A673 (cell line): ENCODE results near the gene KCNQ1.

ENCODE experiments used
- CTCF ChIP-seq: fragments of 300-800, 200-600 bp; sonication (generic); conservative IDR thresholded peaks from 2 replicates; pipeline ENCODE4 v1.5.1; 2017; ENCODE audit warnings: low read depth, mild to moderate bottlenecking, antibody characterized with exemption, low read length, moderate library complexity, mixed read lengths
- EZH2 ChIP-seq: fragments of 200-600 bp; sonication (generic); IDR thresholded peaks from 2 replicates; pipeline ENCODE4 v1.6.1; 2017; ENCODE audit warnings: borderline replicate concordance, low read depth, mild to moderate bottlenecking, mixed read lengths, antibody characterized with exemption, low read length; ENCODE audit not compliant: poor library complexity, severe bottlenecking

DNA sequence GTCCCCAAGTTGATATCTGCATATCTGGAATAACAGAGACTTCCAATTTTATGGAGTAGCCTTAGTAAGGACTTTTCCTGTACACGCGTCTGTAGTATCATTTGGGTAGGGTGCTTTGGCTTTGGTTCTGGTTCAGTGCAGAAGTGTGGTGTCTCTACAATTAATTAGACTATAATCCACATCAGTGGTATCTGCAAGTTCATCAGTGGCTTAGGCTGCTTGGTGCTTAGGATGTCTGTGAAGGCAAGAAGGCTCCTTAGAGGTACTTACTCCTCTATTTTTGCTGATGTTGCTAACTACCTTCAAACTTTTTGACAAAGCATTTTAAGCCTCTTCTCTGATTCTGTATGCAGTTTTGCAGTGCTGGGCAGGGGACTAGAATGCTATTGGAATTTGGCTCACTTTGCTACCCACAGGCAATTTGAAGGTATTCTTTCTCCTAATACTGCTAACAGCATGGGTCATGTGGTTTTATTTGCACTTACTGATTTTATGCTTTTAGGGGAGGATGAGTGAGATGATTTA lies 205.6 kb downstream of the KCNQ1 start:
- no peak for TF ChIP-seq CTCF
- TF ChIP-seq EZH2 = no peak
